HepG2 (cell line): ENCODE results near the gene C19orf73. TPM values are rescaled to one million over a fixed set of nuclear protein-coding genes. Genes with fewer than 3 reads are reported as not detected.

Experiments
- AGO2 ChIP-seq: fragments of 200-400 bp; formaldehyde crosslinking; optimal IDR thresholded peaks from 2 replicates; pipeline ENCODE3; 2017; ENCODE audit warnings: mild to moderate bottlenecking, low read depth, low read length, moderate library complexity
- ETV5 ChIP-seq: IDR thresholded peaks from 2 replicates; pipeline ENCODE4 v1.6.1; 2018; ENCODE audit warnings: missing biosample characterization, missing genetic modification reagents, inconsistent platforms, borderline replicate concordance
- GTF2F1 ChIP-seq: fragments of 150-350 bp; IDR thresholded peaks from 2 replicates; pipeline ENCODE4 v1.6.1; 2014; ENCODE audit warnings: low read length
- MAF1 ChIP-seq: sonication (generic); formaldehyde crosslinking; IDR thresholded peaks from 2 replicates; pipeline ENCODE4 v1.5.0; 2020; ENCODE audit warnings: missing genetic modification reagents, borderline replicate concordance
- PRPF4 ChIP-seq: fragments of 200-400 bp; formaldehyde crosslinking; IDR thresholded peaks from 2 replicates; pipeline ENCODE4 v1.6.1; 2016; ENCODE audit warnings: low read length, low read depth; ENCODE audit not compliant: poor library complexity, severe bottlenecking
- SOX5 ChIP-seq: IDR thresholded peaks from 2 replicates; pipeline ENCODE4 v1.6.1; 2016; ENCODE audit warnings: borderline replicate concordance
- TOPORS ChIP-seq: sonication (generic); formaldehyde crosslinking; IDR thresholded peaks from 2 replicates; pipeline ENCODE4 v1.8.0; 2023; ENCODE audit warnings: mild to moderate bottlenecking, missing genetic modification reagents
- ZNF619 ChIP-seq: sonication (generic); formaldehyde crosslinking; IDR thresholded peaks from 2 replicates; pipeline ENCODE4 v1.4.0; 2020; ENCODE audit warnings: mild to moderate bottlenecking, missing genetic modification reagents
- ZNF724P ChIP-seq: sonication (generic); formaldehyde crosslinking; IDR thresholded peaks from 2 replicates; pipeline ENCODE4 v1.8.0; 2022; ENCODE audit warnings: missing genetic modification reagents, borderline replicate concordance
- ZNF747 ChIP-seq: sonication (generic); formaldehyde crosslinking; IDR thresholded peaks from 2 replicates; pipeline ENCODE4 v1.8.1; 2023; ENCODE audit warnings: missing genetic modification reagents, mild to moderate bottlenecking, borderline replicate concordance
- polyA plus RNA-seq, 8 experiments: library from polyadenylated mRNA; depleted of rRNA in 3 of 8; stranded (reverse) in 7 of 8; unstranded in 1 of 8; fragments of >200 nt; fragmentation: Illumina TruSeq in 4 of 8; extraction: Trizol in 4 of 8; gene quantifications; 2 replicates each; pipeline versions ENCODE4 v1.2.1 to v1.2.3, GENCODE V29; 2011 to 2016; ENCODE audit warnings: low read depth in 4 of 8, missing spikeins in 1 of 8, mixed read lengths in 1 of 8; ENCODE audit not compliant: insufficient read depth in 1 of 8
- total RNA-seq, 5 experiments: library from RNA; depleted of rRNA; stranded (reverse); fragments of >200 nt; fragmentation: Illumina TruSeq; extraction: Trizol; gene quantifications; 2 replicates each; pipeline ENCODE4 v1.2.3, GENCODE V29; 2016; ENCODE audit warnings: low read depth in 1 of 5
- TF ChIP-seq, protein P1 (sequence below), 2 experiments: IDR thresholded peaks; 2 replicates each; pipeline ENCODE4 v1.6.1; 2011 to 2012; ENCODE audit warnings: low read length in 2 of 2, borderline replicate concordance in 1 of 2, low read depth in 1 of 2, mild to moderate bottlenecking in 1 of 2, moderate library complexity in 1 of 2
- TF ChIP-seq, protein P2 (sequence below): sonication (generic); formaldehyde crosslinking; IDR thresholded peaks from 2 replicates; pipeline ENCODE4 v1.8.0; 2022; ENCODE audit warnings: mild to moderate bottlenecking, missing genetic modification reagents, moderate library complexity
- TF ChIP-seq, protein P3 (sequence below): fragments of 450-650 bp; IDR thresholded peaks from 2 replicates; pipeline ENCODE4 v1.6.1; 2017
- TF ChIP-seq, protein P4 (sequence below): sonication (generic); formaldehyde crosslinking; IDR thresholded peaks from 2 replicates; pipeline ENCODE4 v1.4.0; 2020; ENCODE audit warnings: low read depth, mild to moderate bottlenecking, missing genetic modification reagents
- TF ChIP-seq, protein P5 (sequence below): sonication (generic); formaldehyde crosslinking; IDR thresholded peaks from 2 replicates; pipeline ENCODE4 v1.5.0; 2020; ENCODE audit warnings: missing genetic modification reagents
- TF ChIP-seq, protein P6 (sequence below): sonication (generic); formaldehyde crosslinking; conservative IDR thresholded peaks from 2 replicates; pipeline ENCODE4 v1.4.0; 2020; ENCODE audit warnings: missing genetic modification reagents

C19orf73 gene
- total and polyA plus RNA-seq, 2 of the 13 experiments (the other 11 are each of a cell fraction or from before 2014, with no cell fraction given), result 1.4 to 1.5 TPM

DNA sequence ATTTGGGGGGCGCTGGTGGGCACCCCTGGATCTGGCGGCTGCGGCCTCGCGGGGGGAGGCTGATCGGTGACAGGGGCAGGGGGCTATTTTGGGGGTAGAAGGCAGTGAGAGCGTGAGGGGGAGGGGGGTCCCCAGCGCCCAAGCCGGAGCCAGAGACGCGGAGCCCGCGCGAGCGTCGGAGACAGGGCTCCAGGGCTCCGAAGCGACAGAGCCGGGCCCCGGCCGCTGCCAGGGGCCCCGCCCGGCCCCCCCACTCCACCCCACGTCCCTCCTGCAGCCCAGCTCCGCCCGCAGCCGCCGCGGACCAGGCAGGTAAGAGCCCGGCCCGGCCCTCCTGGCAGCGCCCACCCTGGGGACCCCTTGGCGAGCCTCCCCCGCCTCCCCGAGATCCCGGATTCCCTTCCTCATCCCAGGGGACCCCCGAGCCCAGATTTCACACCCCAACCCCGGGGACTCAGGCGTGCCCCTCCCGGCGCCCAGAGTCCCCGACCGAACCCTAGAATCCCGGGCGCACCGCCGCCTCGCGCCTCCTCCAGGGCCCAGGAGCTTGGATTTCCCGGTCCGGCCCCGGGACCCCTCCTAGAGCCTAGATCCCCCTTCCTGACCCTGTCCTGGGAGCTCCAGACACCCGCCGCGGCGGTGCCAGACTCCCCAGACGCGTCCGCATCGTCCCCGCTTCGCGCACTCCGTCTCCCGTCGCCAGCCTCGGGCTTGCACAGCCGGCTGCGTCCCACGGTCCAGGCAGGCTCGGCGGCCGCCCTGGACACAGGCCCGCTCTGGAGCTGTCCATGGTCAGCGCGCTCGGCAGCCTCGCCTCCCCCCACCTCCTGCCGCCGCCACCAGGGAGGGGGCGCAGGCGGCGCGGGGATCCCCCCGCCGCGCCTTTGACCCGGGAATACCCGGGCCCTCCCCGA, 725 bp upstream of the C19orf73 start, which contains the start of gene PPFIA3 (continued):
- TF ChIP-seq, protein P1, sequence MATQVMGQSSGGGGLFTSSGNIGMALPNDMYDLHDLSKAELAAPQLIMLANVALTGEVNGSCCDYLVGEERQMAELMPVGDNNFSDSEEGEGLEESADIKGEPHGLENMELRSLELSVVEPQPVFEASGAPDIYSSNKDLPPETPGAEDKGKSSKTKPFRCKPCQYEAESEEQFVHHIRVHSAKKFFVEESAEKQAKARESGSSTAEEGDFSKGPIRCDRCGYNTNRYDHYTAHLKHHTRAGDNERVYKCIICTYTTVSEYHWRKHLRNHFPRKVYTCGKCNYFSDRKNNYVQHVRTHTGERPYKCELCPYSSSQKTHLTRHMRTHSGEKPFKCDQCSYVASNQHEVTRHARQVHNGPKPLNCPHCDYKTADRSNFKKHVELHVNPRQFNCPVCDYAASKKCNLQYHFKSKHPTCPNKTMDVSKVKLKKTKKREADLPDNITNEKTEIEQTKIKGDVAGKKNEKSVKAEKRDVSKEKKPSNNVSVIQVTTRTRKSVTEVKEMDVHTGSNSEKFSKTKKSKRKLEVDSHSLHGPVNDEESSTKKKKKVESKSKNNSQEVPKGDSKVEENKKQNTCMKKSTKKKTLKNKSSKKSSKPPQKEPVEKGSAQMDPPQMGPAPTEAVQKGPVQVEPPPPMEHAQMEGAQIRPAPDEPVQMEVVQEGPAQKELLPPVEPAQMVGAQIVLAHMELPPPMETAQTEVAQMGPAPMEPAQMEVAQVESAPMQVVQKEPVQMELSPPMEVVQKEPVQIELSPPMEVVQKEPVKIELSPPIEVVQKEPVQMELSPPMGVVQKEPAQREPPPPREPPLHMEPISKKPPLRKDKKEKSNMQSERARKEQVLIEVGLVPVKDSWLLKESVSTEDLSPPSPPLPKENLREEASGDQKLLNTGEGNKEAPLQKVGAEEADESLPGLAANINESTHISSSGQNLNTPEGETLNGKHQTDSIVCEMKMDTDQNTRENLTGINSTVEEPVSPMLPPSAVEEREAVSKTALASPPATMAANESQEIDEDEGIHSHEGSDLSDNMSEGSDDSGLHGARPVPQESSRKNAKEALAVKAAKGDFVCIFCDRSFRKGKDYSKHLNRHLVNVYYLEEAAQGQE (IDR thresholded peaks at IDR 0.05; ENCODE audit: borderline replicate concordance in 1 of 2, low read depth in 1 of 2, low read length in 2 of 2), result peak; percentile 92 to 96
- TF ChIP-seq, protein P2, sequence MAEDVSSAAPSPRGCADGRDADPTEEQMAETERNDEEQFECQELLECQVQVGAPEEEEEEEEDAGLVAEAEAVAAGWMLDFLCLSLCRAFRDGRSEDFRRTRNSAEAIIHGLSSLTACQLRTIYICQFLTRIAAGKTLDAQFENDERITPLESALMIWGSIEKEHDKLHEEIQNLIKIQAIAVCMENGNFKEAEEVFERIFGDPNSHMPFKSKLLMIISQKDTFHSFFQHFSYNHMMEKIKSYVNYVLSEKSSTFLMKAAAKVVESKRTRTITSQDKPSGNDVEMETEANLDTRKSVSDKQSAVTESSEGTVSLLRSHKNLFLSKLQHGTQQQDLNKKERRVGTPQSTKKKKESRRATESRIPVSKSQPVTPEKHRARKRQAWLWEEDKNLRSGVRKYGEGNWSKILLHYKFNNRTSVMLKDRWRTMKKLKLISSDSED (CRISPR knock-in tag), result 0 out of 2 replicates have a peak, but pooled peaks have one; percentile 13
- TF ChIP-seq, protein P3, sequence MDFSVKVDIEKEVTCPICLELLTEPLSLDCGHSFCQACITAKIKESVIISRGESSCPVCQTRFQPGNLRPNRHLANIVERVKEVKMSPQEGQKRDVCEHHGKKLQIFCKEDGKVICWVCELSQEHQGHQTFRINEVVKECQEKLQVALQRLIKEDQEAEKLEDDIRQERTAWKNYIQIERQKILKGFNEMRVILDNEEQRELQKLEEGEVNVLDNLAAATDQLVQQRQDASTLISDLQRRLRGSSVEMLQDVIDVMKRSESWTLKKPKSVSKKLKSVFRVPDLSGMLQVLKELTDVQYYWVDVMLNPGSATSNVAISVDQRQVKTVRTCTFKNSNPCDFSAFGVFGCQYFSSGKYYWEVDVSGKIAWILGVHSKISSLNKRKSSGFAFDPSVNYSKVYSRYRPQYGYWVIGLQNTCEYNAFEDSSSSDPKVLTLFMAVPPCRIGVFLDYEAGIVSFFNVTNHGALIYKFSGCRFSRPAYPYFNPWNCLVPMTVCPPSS, result no peak
- TF ChIP-seq GTF2F1 (no peak), TOPORS (0 out of 2 replicates have a peak, but pooled peaks have one; percentile 56), ETV5 (CRISPR knock-in tag) (no peak; the same call in 1 of the 2 replicates), MAF1 (CRISPR knock-in tag) (0 out of 2 replicates have a peak, but pooled peaks have one; percentile 78), SOX5 (CRISPR knock-in tag) (peak; percentile 28; the same call in 1 of the 2 replicates), ZNF619 (no peak), ZNF724P (CRISPR knock-in tag) (peak; percentile 54; the same call in 1 of the 2 replicates), PRPF4 (no peak), AGO2 (no peak), ZNF747 (CRISPR knock-in tag) (no peak)
- TF ChIP-seq, protein P4, sequence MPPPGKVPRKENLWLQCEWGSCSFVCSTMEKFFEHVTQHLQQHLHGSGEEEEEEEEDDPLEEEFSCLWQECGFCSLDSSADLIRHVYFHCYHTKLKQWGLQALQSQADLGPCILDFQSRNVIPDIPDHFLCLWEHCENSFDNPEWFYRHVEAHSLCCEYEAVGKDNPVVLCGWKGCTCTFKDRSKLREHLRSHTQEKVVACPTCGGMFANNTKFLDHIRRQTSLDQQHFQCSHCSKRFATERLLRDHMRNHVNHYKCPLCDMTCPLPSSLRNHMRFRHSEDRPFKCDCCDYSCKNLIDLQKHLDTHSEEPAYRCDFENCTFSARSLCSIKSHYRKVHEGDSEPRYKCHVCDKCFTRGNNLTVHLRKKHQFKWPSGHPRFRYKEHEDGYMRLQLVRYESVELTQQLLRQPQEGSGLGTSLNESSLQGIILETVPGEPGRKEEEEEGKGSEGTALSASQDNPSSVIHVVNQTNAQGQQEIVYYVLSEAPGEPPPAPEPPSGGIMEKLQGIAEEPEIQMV (CRISPR knock-in tag), result no peak
- TF ChIP-seq, protein P5, sequence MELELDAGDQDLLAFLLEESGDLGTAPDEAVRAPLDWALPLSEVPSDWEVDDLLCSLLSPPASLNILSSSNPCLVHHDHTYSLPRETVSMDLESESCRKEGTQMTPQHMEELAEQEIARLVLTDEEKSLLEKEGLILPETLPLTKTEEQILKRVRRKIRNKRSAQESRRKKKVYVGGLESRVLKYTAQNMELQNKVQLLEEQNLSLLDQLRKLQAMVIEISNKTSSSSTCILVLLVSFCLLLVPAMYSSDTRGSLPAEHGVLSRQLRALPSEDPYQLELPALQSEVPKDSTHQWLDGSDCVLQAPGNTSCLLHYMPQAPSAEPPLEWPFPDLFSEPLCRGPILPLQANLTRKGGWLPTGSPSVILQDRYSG (CRISPR knock-in tag), result no peak
- TF ChIP-seq, protein P6, sequence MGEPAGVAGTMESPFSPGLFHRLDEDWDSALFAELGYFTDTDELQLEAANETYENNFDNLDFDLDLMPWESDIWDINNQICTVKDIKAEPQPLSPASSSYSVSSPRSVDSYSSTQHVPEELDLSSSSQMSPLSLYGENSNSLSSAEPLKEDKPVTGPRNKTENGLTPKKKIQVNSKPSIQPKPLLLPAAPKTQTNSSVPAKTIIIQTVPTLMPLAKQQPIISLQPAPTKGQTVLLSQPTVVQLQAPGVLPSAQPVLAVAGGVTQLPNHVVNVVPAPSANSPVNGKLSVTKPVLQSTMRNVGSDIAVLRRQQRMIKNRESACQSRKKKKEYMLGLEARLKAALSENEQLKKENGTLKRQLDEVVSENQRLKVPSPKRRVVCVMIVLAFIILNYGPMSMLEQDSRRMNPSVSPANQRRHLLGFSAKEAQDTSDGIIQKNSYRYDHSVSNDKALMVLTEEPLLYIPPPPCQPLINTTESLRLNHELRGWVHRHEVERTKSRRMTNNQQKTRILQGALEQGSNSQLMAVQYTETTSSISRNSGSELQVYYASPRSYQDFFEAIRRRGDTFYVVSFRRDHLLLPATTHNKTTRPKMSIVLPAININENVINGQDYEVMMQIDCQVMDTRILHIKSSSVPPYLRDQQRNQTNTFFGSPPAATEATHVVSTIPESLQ (CRISPR knock-in tag), result 0 out of 2 replicates have a peak, but pooled peaks have one; percentile 74
